Astrocyte (in vitro differentiated cells and primary cell): ENCODE results near the gene AQP1. TPM values are rescaled to one million over a fixed set of nuclear protein-coding genes. Genes with fewer than 3 reads are reported as not detected.

Source experiments
- DNase-seq: peaks from one replicate; pipeline ENCODE4 v3.0.0-alpha.2; 2010; ENCODE audit warnings: low read depth
- FAIRE-seq: peaks from 2 replicates; lab custom pipeline; 2011; peaks lifted over from hg19 to GRCh38; lab: Jason Lieb, UNC
- H2AFZ ChIP-seq: 2 replicates; pipeline ENCODE4 v1.6.0; 2012; ENCODE audit warnings: low read depth, low read length, inconsistent platforms
- H3K27ac ChIP-seq: 2 replicates; pipeline ENCODE4 v1.5.1; 2011; ENCODE audit warnings: low read depth, low read length, inconsistent platforms
- H3K27me3 ChIP-seq: 2 replicates; pipeline ENCODE4 v1.6.0; 2011; ENCODE audit warnings: low read length, inconsistent platforms; ENCODE audit not compliant: insufficient read depth
- H3K36me3 ChIP-seq: 2 replicates; pipeline ENCODE4 v1.5.1; 2011; ENCODE audit warnings: low read length, inconsistent platforms; ENCODE audit not compliant: insufficient read depth
- H3K4me1 ChIP-seq: 2 replicates; pipeline ENCODE4 v1.5.1; 2011; ENCODE audit warnings: low read length, inconsistent platforms; ENCODE audit not compliant: insufficient read depth
- H3K4me2 ChIP-seq: 2 replicates; pipeline ENCODE4 v1.6.0; 2012; ENCODE audit warnings: low read length, inconsistent platforms
- H3K4me3 ChIP-seq: 2 replicates; pipeline ENCODE4 v1.5.1; 2011; ENCODE audit warnings: low read depth, mild to moderate bottlenecking, low read length, inconsistent platforms; ENCODE audit not compliant: insufficient read depth
- H3K79me2 ChIP-seq: 2 replicates; pipeline ENCODE4 v1.6.0; 2012; ENCODE audit warnings: mild to moderate bottlenecking, low read length, inconsistent platforms; ENCODE audit not compliant: insufficient read depth
- H3K9ac ChIP-seq: 2 replicates; pipeline ENCODE4 v1.6.0; 2012; ENCODE audit warnings: mild to moderate bottlenecking, low read length, inconsistent platforms
- H3K9me3 ChIP-seq: 2 replicates; pipeline ENCODE4 v1.5.1; 2012; ENCODE audit warnings: low read depth, mild to moderate bottlenecking, low read length, inconsistent platforms; ENCODE audit not compliant: insufficient read depth
- H4K20me1 ChIP-seq: 2 replicates; pipeline ENCODE4 v1.6.0; 2012; ENCODE audit warnings: low read length, inconsistent platforms; ENCODE audit not compliant: insufficient read depth
- H3K27ac Mint-ChIP-seq: one replicate; pipeline ENCODE4 v1.8.0; 2021; ENCODE audit warnings: mild to moderate bottlenecking, mixed read lengths; ENCODE audit not compliant: unreplicated experiment
- H3K27me3 Mint-ChIP-seq: one replicate; pipeline ENCODE4 v1.8.0; 2021; ENCODE audit warnings: low read depth, mixed read lengths; ENCODE audit not compliant: unreplicated experiment
- H3K36me3 Mint-ChIP-seq: one replicate; pipeline ENCODE4 v1.8.0; 2021; ENCODE audit warnings: low read depth, mixed read lengths; ENCODE audit not compliant: unreplicated experiment
- H3K4me1 Mint-ChIP-seq: one replicate; pipeline ENCODE4 v1.8.0; 2021; ENCODE audit warnings: low read depth, mixed read lengths; ENCODE audit not compliant: unreplicated experiment
- H3K4me3 Mint-ChIP-seq: one replicate; pipeline ENCODE4 v1.8.0; 2021; ENCODE audit warnings: mild to moderate bottlenecking, moderate library complexity, mixed read lengths; ENCODE audit not compliant: unreplicated experiment
- H3K9me3 Mint-ChIP-seq: one replicate; pipeline ENCODE4 v1.8.0; 2021; ENCODE audit warnings: mild to moderate bottlenecking, mixed read lengths; ENCODE audit not compliant: unreplicated experiment
- EZH2 ChIP-seq: IDR thresholded peaks from 2 replicates; pipeline ENCODE4 v1.6.1; 2012; ENCODE audit warnings: mild to moderate bottlenecking, low read length, inconsistent platforms; ENCODE audit not compliant: insufficient read depth
- total RNA-seq: library from RNA; stranded (reverse); gene quantifications from 2 replicates; pipeline ENCODE4 v1.2.1, GENCODE V29; 2021
- TF ChIP-seq, protein P1 (sequence below): IDR thresholded peaks from 2 replicates; pipeline ENCODE4 v1.5.1; 2011; ENCODE audit warnings: low read depth, mild to moderate bottlenecking, inconsistent platforms, low read length, moderate library complexity; ENCODE audit not compliant: insufficient read depth

AQP1 gene
- total RNA-seq, 1 donor from 2014 or later, result 6.7 TPM

DNA sequence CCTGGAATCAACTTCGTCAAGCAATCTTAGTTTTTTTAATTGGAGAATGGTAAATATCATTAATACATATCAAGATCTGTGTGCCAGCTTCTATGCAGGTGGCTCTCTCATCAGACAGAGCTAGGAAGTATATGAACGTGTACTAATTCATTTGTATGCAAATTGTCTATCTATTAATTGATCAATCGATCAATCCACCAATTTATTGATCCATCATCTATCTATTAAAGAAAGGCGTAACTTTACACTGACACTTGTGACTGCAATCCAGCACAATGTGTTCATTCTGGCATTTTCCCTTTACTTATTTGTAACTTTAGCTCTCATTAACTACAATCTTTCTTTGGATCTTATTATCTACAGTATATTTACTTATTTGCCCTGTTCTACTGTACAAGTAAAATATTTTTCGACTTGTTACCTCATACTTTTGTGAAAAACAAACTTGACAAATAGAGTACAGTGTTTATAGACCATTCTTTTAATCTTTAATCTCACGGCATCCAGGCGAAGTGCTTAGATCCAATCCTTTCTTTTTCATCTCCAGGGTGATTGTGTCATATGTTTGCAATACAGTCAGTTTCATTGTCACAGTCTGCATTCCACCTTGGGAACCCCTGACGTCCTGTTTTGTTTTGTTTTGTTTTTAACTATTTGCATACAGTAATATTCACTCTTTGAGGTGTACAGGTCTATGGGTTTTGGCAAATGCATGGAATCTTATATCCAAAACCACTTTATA lies 30.1 kb downstream of the AQP1 start:
- Mint-ChIP-seq H3K9me3 (peaks cover 2% of the 10 kb centered on the region), H3K4me3 (no peak overlapping the region), H3K4me1 (no peaks in the 10 kb centered on the region), H3K36me3 (no peaks in the 10 kb centered on the region), H3K27me3 (peaks cover 13% of the 10 kb centered on the region), H3K27ac (no peak overlapping the region)
- Histone ChIP-seq H3K4me1 (peaks cover 4% of the 10 kb centered on the region), H4K20me1 (no peaks in the 10 kb centered on the region), H3K27ac (no peak overlapping the region), H3K79me2 (no peaks in the 10 kb centered on the region), H3K4me3 (no peak overlapping the region), H3K9me3 (no peaks in the 10 kb centered on the region), H3K4me2 (no peak overlapping the region), H3K27me3 (peaks cover 38% of the 10 kb centered on the region), H2AFZ (no peak overlapping the region), H3K36me3 (no peaks in the 10 kb centered on the region), H3K9ac (no peak overlapping the region)
- FAIRE-seq (no peak), DNase-seq (no peak)
- TF ChIP-seq EZH2, result no peak
- TF ChIP-seq, protein P1, sequence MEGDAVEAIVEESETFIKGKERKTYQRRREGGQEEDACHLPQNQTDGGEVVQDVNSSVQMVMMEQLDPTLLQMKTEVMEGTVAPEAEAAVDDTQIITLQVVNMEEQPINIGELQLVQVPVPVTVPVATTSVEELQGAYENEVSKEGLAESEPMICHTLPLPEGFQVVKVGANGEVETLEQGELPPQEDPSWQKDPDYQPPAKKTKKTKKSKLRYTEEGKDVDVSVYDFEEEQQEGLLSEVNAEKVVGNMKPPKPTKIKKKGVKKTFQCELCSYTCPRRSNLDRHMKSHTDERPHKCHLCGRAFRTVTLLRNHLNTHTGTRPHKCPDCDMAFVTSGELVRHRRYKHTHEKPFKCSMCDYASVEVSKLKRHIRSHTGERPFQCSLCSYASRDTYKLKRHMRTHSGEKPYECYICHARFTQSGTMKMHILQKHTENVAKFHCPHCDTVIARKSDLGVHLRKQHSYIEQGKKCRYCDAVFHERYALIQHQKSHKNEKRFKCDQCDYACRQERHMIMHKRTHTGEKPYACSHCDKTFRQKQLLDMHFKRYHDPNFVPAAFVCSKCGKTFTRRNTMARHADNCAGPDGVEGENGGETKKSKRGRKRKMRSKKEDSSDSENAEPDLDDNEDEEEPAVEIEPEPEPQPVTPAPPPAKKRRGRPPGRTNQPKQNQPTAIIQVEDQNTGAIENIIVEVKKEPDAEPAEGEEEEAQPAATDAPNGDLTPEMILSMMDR, result no peak

DNA sequence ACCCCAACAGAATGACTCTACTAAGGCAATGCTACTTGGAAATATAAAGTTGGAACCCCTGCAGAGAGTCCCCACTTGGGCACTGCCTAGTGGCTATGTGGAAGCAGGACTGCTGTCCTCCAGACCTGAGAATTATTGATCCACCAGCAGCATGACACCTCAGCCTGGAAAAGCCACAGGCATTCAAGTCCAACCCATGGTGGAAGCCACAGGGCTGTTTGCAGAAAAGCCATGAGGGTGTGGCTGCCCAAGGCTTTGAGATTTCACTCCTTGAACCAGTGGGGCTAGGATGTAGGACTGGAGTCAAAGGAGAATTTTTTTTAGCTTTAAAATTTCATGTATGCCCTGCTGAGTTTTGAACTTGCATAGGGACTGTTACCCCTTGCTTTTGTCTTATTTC lies 38.5 kb downstream of the AQP1 start:
- Mint-ChIP-seq H3K27ac (no peak overlapping the region), H3K4me3 (no peak overlapping the region), H3K27me3 (peaks cover 4% of the 10 kb centered on the region), H3K36me3 (peaks cover 3% of the 10 kb centered on the region), H3K9me3 (peaks cover 22% of the 10 kb centered on the region), H3K4me1 (no peaks in the 10 kb centered on the region)
- no peak for DNase-seq
- no peak overlapping the region for H2AFZ ChIP-seq
- H3K9me3 ChIP-seq, result peaks cover 3% of the 10 kb centered on the region
- no peak for TF ChIP-seq EZH2
- TF ChIP-seq, protein P1, result no peak
- H3K27me3 ChIP-seq, result peaks cover 5% of the 10 kb centered on the region
- no peak overlapping the region for H3K27ac ChIP-seq
- no peaks in the 10 kb centered on the region for H3K4me1 ChIP-seq
- H4K20me1 ChIP-seq, result no peaks in the 10 kb centered on the region
- H3K4me2 ChIP-seq, result no peak overlapping the region
- no peak overlapping the region for H3K9ac ChIP-seq
- H3K79me2 ChIP-seq, result no peaks in the 10 kb centered on the region
- no peak for FAIRE-seq
- H3K4me3 ChIP-seq, result no peak overlapping the region
- no peaks in the 10 kb centered on the region for H3K36me3 ChIP-seq

DNA sequence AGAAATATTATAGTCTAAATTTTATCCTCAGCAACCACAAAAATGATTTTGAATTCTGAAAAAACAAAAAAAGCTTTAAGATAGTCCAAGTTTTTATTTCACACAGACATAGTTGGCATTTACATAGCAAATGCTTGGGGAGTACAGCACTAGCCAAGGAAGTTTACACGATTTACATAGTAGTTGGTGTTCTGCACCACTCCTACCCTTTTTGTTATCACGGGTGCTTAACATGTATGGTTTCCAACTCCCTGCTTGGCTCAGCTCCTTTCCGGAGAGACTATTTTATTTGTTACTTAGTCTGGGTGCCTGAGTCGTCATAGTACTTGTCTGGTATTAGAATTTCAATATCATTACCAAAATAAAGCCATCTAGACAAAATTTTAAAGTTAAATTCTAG lies 43.3 kb downstream of the AQP1 start:
- Mint-ChIP-seq H3K4me1 (no peaks in the 10 kb centered on the region), H3K36me3 (peaks cover 2% of the 10 kb centered on the region), H3K9me3 (peaks cover 18% of the 10 kb centered on the region), H3K27me3 (peaks cover 4% of the 10 kb centered on the region), H3K27ac (no peak overlapping the region), H3K4me3 (no peak overlapping the region)
- H2AFZ ChIP-seq, result no peak overlapping the region
- no peaks in the 10 kb centered on the region for H3K27me3 ChIP-seq
- no peaks in the 10 kb centered on the region for H3K4me1 ChIP-seq
- DNase-seq (no peak), FAIRE-seq (no peak)
- H3K4me3 ChIP-seq, result no peak overlapping the region
- no peak overlapping the region for H3K27ac ChIP-seq
- peaks cover 3% of the 10 kb centered on the region for H3K9me3 ChIP-seq
- H3K4me2 ChIP-seq, result no peak overlapping the region
- no peaks in the 10 kb centered on the region for H3K36me3 ChIP-seq
- no peak overlapping the region for H3K9ac ChIP-seq
- H3K79me2 ChIP-seq, result no peaks in the 10 kb centered on the region
- no peak for TF ChIP-seq EZH2
- TF ChIP-seq, protein P1, result no peak
- no peaks in the 10 kb centered on the region for H4K20me1 ChIP-seq
